Stimulated activated effector memory CD8-positive, alpha-beta T cell treated with anti-CD3 and anti-CD28 coated beads, Interleukin-12 subunit alpha, Interleukin-12 subunit beta, amount 100 ng/mL, for 72 hours (primary cell): Measurements from ENCODE around the gene RANGAP1.

Experiments
- ATAC-seq: fragments of 150-1000 bp; cut with Tn5 transposase; 2 replicates; pipeline ENCODE4 v1.10.0; 2021
- DNase-seq, 2 donors: peaks; one replicate each; pipeline ENCODE4 v3.0.0; 2021 to 2022; ENCODE audit warnings: low spot score in 2 of 2
- H3K27ac Mint-ChIP-seq: one replicate; pipeline ENCODE4 v1.8.0; 2022; ENCODE audit warnings: mild to moderate bottlenecking, mixed read lengths
- H3K36me3 Mint-ChIP-seq: one replicate; pipeline ENCODE4 v1.8.0; 2022; ENCODE audit warnings: mild to moderate bottlenecking, mixed read lengths
- H3K4me1 Mint-ChIP-seq: one replicate; pipeline ENCODE4 v1.8.0; 2022; ENCODE audit warnings: mixed read lengths
- H3K4me3 Mint-ChIP-seq: one replicate; pipeline ENCODE4 v1.8.0; 2022; ENCODE audit warnings: mild to moderate bottlenecking, mixed read lengths
- H3K9me3 Mint-ChIP-seq: one replicate; pipeline ENCODE4 v1.8.0; 2022; ENCODE audit warnings: mixed read lengths

RANGAP1 gene

GRCh38 chr22:41254230-41254629, 31.8 kb downstream of the RANGAP1 start:
- DNase-seq (no peak), ATAC-seq (no peak)
- Mint-ChIP-seq H3K9me3 (no peaks in the 10 kb centered on the region), H3K36me3 (peaks cover 100% of the 10 kb centered on the region), H3K4me3 (no peak overlapping the region), H3K27ac (peak overlapping the region; percentile 76), H3K4me1 (no peaks in the 10 kb centered on the region)

- Mint-ChIP-seq H3K4me3 (no peak overlapping the region), H3K4me1 (no peaks in the 10 kb centered on the region), H3K36me3 (peaks cover 94% of the 10 kb centered on the region), H3K27ac (no peak overlapping the region), H3K9me3 (no peaks in the 10 kb centered on the region)
- ATAC-seq (no peak), DNase-seq (no peak)
Measured at GRCh38 chr22:41252365-41252764, 33.6 kb downstream of the RANGAP1 start.

GRCh38 chr22:41250127-41250526, 35.9 kb downstream of the RANGAP1 start:
- Mint-ChIP-seq H3K9me3 (no peaks in the 10 kb centered on the region), H3K36me3 (peaks cover 94% of the 10 kb centered on the region), H3K27ac (no peak overlapping the region), H3K4me3 (no peak overlapping the region), H3K4me1 (no peaks in the 10 kb centered on the region)
- ATAC-seq (no peak), DNase-seq (no peak)

GRCh38 chr22:41249442-41249841, 36.5 kb downstream of the RANGAP1 start:
- ATAC-seq (no peak), DNase-seq (no peak)
- Mint-ChIP-seq H3K4me3 (no peak overlapping the region), H3K4me1 (no peaks in the 10 kb centered on the region), H3K36me3 (peaks cover 92% of the 10 kb centered on the region), H3K9me3 (no peaks in the 10 kb centered on the region), H3K27ac (no peak overlapping the region)

GRCh38 chr22:41248758-41249157, 37.2 kb downstream of the RANGAP1 start:
- Mint-ChIP-seq H3K9me3 (no peaks in the 10 kb centered on the region), H3K36me3 (peaks cover 85% of the 10 kb centered on the region), H3K4me3 (no peak overlapping the region), H3K27ac (no peak overlapping the region), H3K4me1 (no peaks in the 10 kb centered on the region)
- DNase-seq (no peak), ATAC-seq (no peak)

GRCh38 chr22:41248314-41248713, 37.7 kb downstream of the RANGAP1 start:
- Mint-ChIP-seq H3K27ac (no peak overlapping the region), H3K4me3 (no peak overlapping the region), H3K4me1 (no peaks in the 10 kb centered on the region), H3K9me3 (no peaks in the 10 kb centered on the region), H3K36me3 (peaks cover 81% of the 10 kb centered on the region)
- DNase-seq, result no peak
- no peak for ATAC-seq

- no peak for ATAC-seq
- no peaks in the 10 kb centered on the region for H3K9me3 Mint-ChIP-seq
- no peak overlapping the region for H3K4me3 Mint-ChIP-seq
- H3K27ac Mint-ChIP-seq, result no peak overlapping the region
- peaks cover 74% of the 10 kb centered on the region for H3K36me3 Mint-ChIP-seq
- H3K4me1 Mint-ChIP-seq, result no peaks in the 10 kb centered on the region
- no peak for DNase-seq
Measured at GRCh38 chr22:41247703-41248102, 38.3 kb downstream of the RANGAP1 start.

GRCh38 chr22:41245917-41246499, 40.0 kb downstream of the RANGAP1 start:
- peak; percentile 9 for ATAC-seq
- H3K4me1 Mint-ChIP-seq, result no peaks in the 10 kb centered on the region

GRCh38 chr22:41243361-41243760, 42.6 kb downstream of the RANGAP1 start:
- DNase-seq, result no peak
- Mint-ChIP-seq H3K9me3 (no peaks in the 10 kb centered on the region), H3K27ac (no peak overlapping the region), H3K4me1 (peaks cover 6% of the 10 kb centered on the region), H3K36me3 (peaks cover 37% of the 10 kb centered on the region), H3K4me3 (no peak overlapping the region)
- no peak for ATAC-seq

More at GRCh38 chr22:41245917-41246499, 40.0 kb downstream of the RANGAP1 start:
- peaks cover 57% of the 10 kb centered on the region for H3K36me3 Mint-ChIP-seq
- H3K4me3 Mint-ChIP-seq, result no peak overlapping the region
- H3K9me3 Mint-ChIP-seq, result no peaks in the 10 kb centered on the region
- DNase-seq, result no peak
- H3K27ac Mint-ChIP-seq, result no peak overlapping the region

GRCh38 chr22:41242396-41243117, 43.4 kb downstream of the RANGAP1 start:
- Mint-ChIP-seq H3K4me1 (peaks cover 6% of the 10 kb centered on the region), H3K36me3 (peaks cover 34% of the 10 kb centered on the region), H3K27ac (no peak overlapping the region), H3K4me3 (no peak overlapping the region), H3K9me3 (no peaks in the 10 kb centered on the region)
- DNase-seq, result no peak
- no peak for ATAC-seq

- H3K36me3 Mint-ChIP-seq, result peaks cover 21% of the 10 kb centered on the region
- peaks cover 12% of the 10 kb centered on the region for H3K4me1 Mint-ChIP-seq
- ATAC-seq (no peak), DNase-seq (no peak)
- no peak overlapping the region for H3K4me3 Mint-ChIP-seq
- no peak overlapping the region for H3K27ac Mint-ChIP-seq
- H3K9me3 Mint-ChIP-seq, result no peaks in the 10 kb centered on the region
Measured at GRCh38 chr22:41241133-41241676, 44.8 kb downstream of the RANGAP1 start.

- H3K36me3 Mint-ChIP-seq, result peaks cover 14% of the 10 kb centered on the region
- H3K9me3 Mint-ChIP-seq, result no peaks in the 10 kb centered on the region
- ATAC-seq (no peak), DNase-seq (no peak)
- peaks cover 12% of the 10 kb centered on the region for H3K4me1 Mint-ChIP-seq
- no peak within 1 kb of the TSS for H3K4me3 Mint-ChIP-seq
- no peak within 1 kb of the TSS for H3K27ac Mint-ChIP-seq
Measured at GRCh38 chr22:41240377-41241132, 45.4 kb downstream of the RANGAP1 start, which contains the start of gene CHADL. TSS of gene CHADL (minus strand) at chr22:41240931. CDS start at chr22:41240881, 50 bp downstream.

- Mint-ChIP-seq H3K36me3 (peaks cover 6% of the 10 kb centered on the region), H3K27ac (no peak overlapping the region), H3K4me3 (peak overlapping the region; percentile 47), H3K4me1 (peaks cover 12% of the 10 kb centered on the region), H3K9me3 (no peaks in the 10 kb centered on the region)
- no peak for ATAC-seq
- no peak for DNase-seq
Measured at GRCh38 chr22:41239443-41240128, 46.4 kb downstream of the RANGAP1 start.

- H3K27ac Mint-ChIP-seq, result no peak overlapping the region
- peaks cover 12% of the 10 kb centered on the region for H3K4me1 Mint-ChIP-seq
- no peaks in the 10 kb centered on the region for H3K9me3 Mint-ChIP-seq
- peaks cover 6% of the 10 kb centered on the region for H3K36me3 Mint-ChIP-seq
- peak overlapping the region; percentile 47 for H3K4me3 Mint-ChIP-seq
- no peak for DNase-seq
- no peak for ATAC-seq
Measured at GRCh38 chr22:41238570-41239442, 47.2 kb downstream of the RANGAP1 start.
